Activated effector memory CD4-positive, alpha-beta T cell treated with Interleukin-2 at 50 U/mL for 16 hours (primary cell): ENCODE measurements around the gene ARL1.
"Not testable (repeated sequence)": the region's sequence is repeated elsewhere in the genome, so short reads cannot be mapped to it uniquely, and the experiment has no call there.

Experiments used
- DNase-seq: peaks from one replicate; pipeline ENCODE4 v3.0.0-alpha.2; 2020

Gene ARL1

DNA sequence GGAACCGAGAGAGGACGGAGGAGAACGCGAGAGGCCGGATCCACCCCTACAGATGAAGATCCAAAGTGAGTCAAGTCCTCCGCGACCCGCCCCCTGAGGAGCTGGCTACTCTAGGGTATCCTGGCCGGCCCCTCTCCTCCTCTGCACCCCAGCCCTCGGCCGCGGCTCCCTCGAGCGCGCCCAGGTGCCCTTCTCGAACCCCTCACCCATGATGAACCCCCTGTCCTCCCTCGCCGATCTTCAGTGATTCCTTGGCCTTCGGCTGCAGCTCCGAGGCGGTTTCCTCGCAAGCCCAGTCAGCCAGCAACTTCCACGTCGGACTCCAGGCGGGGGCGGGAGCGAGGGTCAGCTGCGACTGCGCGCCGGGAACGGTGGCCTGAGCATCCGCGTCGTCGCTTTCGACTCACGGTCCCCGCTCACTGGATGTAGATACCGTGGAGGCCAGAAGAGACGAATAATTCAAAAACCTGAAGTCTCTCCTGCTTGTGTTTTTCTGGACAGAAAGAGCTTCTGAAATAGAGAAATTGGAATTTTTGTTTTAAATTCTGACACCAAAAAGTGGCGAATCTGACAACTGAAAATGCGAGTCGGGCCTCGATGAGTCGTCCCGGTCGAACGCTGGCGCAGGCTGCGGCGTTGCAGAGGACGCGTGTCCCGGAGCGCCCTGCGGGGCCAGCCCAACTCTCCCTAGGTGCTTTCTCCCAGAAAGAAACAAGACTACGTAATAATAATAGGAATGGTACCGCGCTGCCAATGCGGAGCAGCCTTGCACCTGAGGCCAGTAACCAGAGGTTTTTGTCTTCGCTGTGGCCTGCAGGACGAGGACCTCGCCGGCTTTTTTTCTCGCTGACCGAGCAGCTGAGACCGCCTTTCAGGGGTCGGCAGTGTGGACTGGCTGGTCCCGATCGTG is at the start of gene ARL1:
TSS of gene ARL1 (minus strand) at position 337 of the 910 bp plus-strand sequence. CDS start at position 210, 127 bp downstream.
- DNase-seq: peak; percentile 58

DNA sequence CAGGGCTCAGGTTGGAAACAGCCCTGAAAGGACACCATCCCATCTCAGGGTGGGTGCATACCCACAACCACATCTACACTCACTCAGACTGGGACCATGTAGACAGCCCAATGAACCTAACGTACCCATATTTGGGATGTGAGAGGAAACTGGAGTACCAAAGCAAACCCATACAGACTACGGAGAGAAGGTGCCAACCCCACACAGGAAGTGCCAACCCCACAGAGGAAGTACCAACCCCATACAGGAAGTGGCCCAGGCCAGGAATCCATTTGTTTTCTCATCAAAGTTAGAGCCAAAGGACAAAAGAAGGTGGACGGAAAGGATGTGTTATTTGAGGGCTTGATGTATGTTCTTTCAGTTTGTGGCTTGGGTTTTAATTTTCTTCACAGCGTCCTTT is 48.1 kb upstream of the ARL1 start:
- peak; percentile 14 for DNase-seq

DNA sequence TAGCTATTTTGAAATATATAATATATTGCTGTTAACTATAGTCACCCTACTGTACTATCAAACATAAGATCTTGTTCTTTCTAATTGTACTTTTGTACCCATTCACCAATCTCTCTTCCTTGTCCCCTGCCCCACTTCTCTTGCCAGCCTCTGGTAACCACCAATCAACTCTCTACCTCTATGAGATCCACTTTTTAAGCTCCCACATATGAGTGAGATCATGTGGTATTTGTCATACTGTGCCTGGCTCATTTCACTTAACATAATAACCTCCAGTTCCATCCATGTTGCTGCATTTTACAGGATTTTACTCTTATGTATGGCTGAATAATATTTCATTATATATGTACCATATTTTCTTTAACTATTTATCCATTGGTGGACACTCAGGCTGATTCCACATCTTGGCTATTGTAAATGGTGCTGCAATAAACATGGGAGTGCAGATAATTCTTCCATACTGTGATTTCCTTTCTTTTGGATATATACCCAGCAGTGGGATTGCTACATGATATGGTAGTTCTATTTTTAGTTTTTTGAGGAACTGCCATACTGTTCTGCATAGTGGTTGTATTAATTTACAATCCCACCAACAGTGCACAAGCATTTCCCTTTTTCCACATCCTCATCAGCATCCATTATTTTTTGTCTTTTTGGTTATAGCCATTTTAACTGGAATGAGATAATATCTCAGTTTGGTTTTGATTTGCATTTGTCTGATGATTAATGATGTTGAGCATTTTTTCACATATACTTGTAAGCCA is 34.1 kb upstream of the ARL1 start:
- no peak for DNase-seq

DNA sequence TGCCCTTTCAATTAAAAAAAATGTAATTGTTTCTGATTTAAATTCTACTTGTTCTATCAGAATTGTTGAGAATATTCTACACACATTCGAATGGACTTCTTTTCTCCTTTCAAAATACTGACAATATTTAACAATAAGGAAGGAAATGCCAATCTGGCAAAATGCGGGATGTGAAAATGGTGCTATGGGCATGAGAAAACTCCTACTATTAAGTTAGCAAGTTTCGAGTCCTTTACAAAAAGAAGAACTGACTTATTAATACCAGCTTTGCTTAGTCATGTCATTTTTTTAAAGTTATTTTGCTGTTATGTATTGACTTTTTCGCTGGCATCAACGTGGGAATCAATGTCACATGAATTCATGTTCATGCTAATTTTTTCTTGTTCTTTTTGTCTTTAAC is 31.7 kb upstream of the ARL1 start:
- DNase-seq: no peak

DNA sequence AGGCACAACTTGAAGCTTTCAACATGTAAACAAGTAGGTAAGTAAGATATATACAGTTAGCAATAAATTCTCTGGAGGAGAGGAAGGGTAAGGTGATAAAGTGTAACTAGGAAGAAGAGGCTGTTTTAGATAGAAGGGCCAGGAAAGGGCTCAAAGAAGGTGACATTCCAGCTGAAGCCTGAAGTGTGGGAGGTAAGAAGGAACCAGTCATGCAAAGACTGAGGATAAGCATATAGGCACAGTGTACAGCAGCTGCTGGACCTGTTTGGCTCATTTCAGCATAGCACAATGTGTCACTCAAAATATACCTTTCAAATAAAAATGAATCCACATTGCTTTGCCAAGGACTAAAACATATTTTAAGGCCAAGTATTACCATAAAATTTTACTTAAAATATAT is 28.6 kb upstream of the ARL1 start:
- DNase-seq: no peak

DNA sequence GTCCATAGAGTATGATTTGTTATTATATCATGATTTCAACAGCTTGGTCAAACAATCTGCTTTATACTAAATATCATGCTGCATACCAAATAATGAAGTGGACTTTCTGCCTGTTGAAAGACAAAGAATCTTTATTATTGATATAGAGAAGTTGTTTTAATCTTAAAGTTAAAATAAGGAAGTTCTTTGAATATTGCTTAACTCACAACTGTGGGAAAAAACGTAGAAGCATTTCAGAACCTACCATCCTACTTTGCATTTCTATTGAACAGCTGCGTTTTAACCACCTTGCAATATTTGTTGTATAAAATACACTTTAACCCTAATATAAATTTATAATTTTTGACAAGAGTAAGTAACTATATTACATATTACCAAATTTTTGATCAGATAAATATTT is 22.9 kb upstream of the ARL1 start:
- DNase-seq: no peak

DNA sequence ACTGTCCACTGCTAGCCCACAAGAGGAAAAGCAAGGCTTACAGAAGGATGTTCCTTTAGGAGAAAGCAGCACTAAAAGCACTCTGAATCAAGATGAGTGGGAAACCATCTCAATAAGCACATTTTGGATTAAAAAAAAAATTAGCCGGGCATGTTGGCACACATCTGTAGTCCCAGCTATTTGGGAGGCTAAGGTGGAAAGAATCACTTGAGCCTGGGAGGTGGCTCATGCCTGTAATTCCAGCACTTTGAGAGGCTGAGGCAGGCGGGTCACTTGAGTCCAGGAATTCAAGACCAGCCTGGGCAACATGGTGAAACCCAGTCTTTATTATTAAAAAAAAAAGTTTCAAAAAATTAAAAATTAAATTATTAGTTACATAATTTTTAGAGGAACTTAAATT is 17.0 kb upstream of the ARL1 start:
- no peak for DNase-seq

DNA sequence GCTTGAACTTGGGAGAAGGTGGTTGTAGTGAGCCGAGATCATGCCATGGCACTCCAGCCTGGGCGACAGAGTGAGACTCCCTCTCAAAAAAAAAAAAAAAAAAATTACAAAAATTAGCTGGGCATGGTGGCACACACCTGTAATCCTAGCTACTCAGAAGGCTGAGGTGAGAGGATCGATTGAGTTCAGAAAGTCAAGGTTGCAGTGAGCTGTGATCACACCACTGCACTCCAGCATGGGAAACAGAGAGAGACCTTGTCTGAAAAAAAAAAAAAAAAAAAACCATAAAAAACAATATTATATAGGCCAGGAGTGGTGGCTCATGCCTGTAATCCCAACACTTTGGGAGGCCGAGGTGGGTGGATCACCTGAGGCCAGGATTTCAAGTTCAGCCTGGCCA is 14.5 kb upstream of the ARL1 start:
- DNase-seq: not testable (repeated sequence)

DNA sequence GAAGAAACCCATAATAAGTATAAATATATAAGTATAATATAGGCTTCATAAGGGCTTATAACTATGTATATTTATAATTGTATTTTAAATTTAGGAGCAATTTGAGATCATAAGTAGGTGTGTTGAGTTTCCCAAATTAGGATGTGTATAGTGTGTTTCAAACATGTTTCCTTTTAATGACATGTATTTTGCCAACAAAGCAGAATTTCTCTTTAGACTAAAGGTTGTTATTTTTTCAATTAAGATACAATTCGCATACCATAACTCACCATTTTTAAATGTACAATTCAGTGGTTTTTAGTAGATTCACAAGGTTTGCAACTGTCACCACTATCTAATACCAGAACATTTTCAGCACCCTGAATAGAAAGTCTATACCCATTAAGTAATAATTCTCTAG is 7.7 kb upstream of the ARL1 start:
- DNase-seq: no peak

DNA sequence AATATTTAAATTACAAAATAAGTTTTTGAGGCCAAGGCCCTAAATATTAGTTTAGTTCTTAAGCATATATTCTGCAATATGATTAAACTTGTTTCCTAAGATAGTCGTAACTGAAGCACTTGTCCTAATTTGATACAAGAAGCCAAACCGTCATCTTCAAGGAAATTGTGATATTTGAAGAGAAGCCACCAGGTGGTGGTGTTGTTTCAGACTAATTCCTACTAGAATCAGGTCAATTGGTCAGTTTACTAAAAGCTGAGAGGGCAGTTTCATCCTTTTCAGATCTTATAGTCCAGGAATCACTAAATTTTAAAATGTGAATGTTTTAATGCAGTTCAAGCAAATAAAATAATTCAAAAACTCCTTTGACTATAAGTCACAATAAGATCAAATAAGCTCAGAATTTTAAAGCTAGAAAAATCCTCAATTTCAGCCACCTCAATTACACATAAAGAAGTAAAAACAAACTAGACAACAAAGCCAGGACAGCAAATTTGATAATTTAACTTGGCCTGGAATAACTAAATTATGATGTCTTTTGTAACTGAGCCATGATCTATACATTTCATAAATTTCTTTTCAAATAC is 7.1 kb upstream of the ARL1 start:
- no peak for DNase-seq

DNA sequence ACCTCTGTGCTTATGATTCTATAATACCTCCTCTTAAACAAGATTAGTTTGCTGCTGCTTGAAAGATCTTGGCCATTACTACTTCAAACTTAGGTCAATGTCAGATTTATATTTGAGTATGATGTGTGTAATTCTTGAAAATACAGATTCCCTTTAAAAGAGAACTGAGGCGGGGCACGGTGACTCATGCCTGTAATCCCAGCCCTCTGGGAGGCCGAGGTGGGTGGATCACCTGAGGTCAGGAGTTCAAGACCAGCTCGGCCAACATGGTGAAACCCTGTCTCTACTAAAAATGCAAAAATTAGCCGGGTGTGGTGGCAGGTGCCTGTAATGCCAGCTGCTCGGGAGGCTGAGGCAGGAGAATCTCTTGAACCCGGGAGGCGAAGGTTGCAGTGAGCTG is 2.6 kb upstream of the ARL1 start:
- DNase-seq: not testable (repeated sequence)

DNA sequence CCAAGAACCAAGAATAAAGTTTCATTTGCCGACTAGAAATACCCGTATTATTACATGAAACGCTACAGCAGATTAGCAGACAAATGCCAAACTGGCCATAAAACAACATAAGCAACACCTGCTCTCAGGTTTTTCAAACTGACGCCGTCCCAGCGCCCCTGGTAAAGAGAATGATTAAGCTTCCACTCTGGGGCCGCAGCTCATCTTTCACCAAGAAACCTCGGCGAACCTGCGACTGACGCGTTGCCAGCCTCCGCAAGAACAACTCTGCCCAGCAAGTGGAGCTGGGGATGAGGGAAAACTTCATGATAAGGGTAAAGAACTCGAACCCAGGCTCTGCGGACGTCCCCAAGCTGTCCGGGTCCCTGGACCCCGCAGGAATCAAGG is 530 bp downstream of the ARL1 start:
- DNase-seq: peak; percentile 12

DNA sequence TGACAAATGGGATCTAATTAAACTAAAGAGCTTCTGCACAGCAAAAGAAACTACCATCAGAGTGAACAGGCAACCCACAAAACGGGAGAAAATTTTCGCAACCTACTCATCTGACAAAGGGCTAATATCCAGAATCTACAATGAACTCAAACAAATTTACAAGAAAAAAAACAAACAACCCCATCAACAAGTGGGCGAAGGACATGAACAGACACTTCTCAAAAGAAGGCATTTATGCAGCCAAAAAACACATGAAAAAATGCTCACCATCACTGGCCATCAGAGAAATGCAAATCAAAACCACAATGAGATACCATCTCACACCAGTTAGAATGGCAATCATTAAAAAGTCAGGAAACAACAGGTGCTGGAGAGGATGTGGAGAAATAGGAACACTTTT is 16.4 kb downstream of the ARL1 start:
- DNase-seq: not testable (repeated sequence)

DNA sequence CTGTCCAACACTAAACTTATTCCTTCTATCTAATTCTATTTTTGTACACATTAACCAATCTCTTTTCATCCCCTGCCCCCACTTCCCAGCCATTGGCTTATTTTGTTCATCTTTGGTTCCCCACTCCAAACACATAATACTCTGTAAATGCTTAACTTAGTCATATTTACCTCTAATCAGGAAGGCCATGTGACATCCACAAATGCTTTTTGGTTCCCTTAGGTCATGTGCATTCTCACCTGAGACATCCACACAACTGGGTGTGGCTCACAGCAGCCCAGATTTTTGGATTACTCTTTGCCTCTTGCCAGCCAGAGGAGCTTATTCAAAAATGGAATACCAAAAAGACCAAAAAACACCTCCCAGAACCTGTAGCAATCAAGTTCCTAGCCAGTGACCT is 28.4 kb downstream of the ARL1 start:
- DNase-seq: no peak

DNA sequence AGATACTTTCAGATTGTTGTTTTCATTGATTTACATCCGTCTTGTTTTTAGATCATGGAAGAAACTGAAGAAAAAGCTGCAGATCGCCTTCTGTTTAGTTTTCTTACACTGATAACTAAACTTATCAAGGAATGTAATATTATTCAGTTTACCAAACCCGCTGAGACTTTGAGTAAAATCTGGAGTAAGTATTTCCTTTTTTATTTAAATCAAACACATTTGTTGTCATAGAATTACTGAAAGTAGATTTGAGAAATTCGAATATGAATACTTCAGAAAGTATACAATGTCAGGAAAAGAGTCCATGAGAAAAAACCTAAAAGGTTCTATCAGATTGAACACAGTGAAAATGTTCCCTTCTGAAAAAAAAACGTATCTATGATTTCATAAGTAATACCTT is 32.0 kb downstream of the ARL1 start:
- no peak for DNase-seq

DNA sequence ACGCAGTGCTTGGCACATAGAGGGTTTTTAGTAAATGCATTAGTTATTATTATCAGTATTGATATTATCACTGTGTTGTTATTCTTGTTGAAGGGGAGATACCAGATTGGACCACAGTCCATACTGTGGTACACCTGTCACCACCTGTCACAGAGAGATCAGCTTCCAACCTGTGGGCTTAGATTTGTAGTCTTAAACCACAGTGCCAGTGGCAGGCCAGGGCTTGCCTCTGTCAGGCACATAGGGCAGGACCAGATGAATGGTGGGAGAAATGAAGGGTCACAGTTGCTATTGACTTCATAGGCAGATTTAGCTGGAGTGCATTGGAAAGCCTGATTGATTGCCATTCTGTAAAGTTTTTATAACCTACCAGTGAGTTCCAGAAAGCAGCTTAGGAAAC is 35.1 kb downstream of the ARL1 start:
- no peak for DNase-seq

DNA sequence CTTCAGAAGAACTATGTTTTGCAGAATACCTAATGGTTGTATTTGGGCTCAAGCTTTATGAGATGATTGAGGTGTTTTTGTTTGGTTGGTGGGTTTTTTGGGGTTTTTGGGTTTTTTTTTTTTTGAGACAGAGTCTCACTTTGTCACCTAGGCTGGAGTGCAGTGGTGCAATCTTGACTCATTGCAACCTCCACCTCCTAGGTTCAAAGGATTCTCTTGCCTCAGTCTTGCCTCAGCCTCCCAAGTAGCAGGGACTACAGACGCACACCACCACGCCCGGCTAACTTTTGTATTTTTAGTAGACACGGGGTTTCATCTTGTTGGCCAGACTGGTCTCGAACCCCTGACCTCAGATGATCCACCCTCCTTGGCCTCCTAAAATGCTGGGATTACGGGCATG is 39.6 kb downstream of the ARL1 start:
- DNase-seq: no peak

DNA sequence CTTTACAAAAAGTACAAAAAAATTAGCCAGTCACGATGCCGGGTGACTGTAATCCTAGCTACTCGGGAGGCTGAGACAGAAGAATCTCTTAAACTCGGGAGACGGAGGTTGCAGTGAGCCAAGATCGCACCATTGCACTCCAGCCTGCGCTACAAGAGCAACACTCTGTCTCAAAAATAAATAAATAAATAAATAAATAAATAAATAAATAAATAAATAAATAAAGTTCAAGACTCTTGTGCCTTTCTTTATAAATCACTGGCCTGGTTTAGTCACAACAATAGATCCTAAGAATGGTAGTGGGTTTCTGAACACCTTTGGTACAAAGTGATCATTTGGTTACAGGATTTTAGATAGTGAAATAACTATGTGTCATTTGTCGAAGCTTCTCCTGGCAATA is 46.1 kb downstream of the ARL1 start:
- no peak for DNase-seq

DNA sequence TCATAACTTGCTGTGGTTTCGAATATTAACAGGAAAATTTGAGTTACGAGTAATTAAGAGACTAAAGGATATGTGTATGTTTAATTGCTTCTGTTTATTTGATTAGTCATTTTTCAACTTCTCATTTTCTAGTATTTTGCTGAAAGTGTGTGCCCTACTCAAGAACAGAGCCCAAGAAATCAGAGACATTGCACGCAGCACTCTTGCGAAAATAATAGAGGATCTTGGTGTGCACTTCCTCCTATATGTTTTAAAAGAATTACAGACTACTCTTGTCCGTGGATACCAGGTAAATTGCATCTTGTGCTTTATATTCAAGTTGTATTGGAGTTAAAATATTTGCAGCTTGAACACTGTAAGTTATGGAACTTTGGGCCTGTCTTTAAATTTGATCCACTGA is 50.8 kb downstream of the ARL1 start:
- no peak for DNase-seq

DNA sequence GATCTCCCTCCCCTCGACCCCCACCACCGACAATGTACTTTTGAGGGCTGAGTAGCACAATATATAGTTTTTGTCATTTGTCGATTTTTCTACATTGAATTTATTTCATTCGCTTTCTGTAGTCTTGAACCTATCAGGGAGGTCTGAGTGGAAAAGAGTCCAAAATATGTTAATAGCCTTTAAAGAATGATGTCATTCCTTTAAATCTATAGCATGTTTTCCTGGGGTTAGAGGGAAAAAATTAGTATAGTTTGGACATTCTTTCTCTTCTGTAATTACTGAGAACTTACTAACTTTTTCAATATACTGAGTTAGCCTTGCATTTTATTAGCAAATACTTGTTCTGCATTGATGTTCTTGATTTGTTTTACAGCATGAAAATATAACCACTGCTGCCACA is 55.9 kb downstream of the ARL1 start:
- DNase-seq: no peak

DNA sequence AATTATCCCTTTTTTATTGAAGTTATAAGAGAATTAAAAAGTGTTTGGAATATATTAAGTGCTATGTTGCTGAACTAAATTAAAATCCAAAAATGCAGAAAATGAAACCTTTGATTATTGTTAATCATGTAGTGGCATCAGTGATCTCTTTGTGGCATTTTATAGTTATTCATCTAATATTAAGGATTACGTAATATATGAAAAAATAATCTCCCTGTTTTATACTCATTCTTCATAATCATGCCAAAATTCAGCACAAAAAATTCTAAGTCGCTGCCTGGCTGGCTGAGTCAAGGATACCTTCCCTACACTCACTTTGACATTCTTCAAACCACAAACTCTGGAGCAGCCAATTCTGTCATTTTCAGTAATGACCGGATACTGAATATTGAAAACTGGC is 63.7 kb downstream of the ARL1 start:
- DNase-seq: no peak
